Measurements from ENCODE around the gene CDK14. TPM values are rescaled to one million over a fixed set of nuclear protein-coding genes. Genes with fewer than 3 reads are reported as not detected.

The CDK14 gene
- total and polyA plus RNA-seq, 2 of the 8 experiments (the other 6 are each of a cell fraction or from before 2014, with no cell fraction given), result 5.5 to 47.3 TPM

DNA sequence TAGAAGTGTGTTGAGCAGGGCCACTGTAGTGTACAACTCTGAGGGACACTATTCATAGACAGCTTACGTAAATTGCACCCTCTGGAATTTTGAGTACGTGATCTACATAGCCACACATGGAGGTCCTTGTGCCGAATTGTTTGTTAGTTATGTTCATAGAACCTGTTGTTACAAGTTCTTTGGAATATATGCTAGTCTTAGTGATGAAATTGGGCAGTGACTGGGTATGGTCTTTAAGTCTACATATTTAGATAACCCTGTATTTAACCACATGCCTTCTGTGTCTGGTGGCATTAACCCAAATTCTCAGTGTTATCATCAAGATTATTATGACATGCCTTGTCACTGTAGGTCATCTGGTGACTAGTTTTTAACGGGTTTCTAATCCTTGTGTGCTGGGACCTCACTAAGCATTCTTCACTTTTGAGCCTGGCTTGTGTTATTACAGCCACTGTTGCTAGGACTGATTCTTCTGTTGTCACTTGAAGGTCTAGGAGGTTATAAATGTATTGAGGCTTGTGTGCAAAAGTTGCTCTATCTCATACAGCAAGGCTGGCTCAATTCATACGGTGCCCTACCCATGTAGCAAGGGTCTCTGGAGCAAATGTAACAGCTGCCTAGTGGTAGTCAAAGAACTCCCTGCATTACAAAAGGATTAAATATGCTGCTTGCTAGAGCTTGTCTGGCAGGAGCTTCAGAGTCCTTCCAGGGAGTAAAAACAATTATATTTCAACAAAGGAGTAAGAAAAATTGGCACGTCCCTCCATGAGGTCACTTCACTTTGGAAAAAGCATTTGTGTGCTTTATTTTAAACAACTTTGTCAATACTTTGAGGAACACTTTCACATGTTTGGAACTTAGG lies 65.4 kb downstream of the CDK14 start:
- no peaks in the 10 kb centered on the region for H3K27me3 ChIP-seq (replicated peaks in 1 of 4; ENCODE audit: control insufficient read depth in 3 of 4, extremely low read depth in 1 of 4, insufficient read depth in 3 of 4, low read length in 3 of 4)
- no peak for DNase-seq (ENCODE audit: low read depth in 1 of 2, low spot score in 2 of 2)

More for the DNA sequence above, 65.4 kb downstream of the CDK14 start:
- no peaks in the 10 kb centered on the region; the same call in 1 of the 2 replicates for H3K23me2 ChIP-seq (ENCODE audit: low read depth, low read length)
- H3K4me3 ChIP-seq (ENCODE audit: extremely low read depth in 1 of 4, insufficient read depth in 2 of 4, low read depth in 3 of 4, low read length in 4 of 4), result 0 out of 8 replicates have a peak overlapping the region, but pooled peaks of 1 of the 4 experiments have one; percentile 2
- no peaks in the 10 kb centered on the region for H3K9me3 ChIP-seq (ENCODE audit: insufficient read depth in 2 of 2, low read depth in 1 of 2, low read length in 1 of 2)
- peaks cover 8 to 18% (median 13%) of the 10 kb centered on the region in 4 experiments; a peak in 6 of 7 replicates for H3K4me1 ChIP-seq (replicated peaks in 1 of 4; ENCODE audit: control insufficient read depth in 3 of 4, insufficient read depth in 4 of 4, low read length in 3 of 4)
- H3K4me2 ChIP-seq (ENCODE audit: insufficient read depth in 1 of 2, low read depth in 2 of 2, low read length in 2 of 2), result peak overlapping the region; percentile 19 to 39; a peak in 2 of 4 replicates
- no peak overlapping the region for H2BK120ac ChIP-seq (replicated peaks; ENCODE audit: low read depth, low read length)
- no peak overlapping the region for H2BK5ac ChIP-seq (ENCODE audit: low read depth, low read length)
- no peak overlapping the region for H3K4ac ChIP-seq (replicated peaks; ENCODE audit: insufficient read length, low read depth, low read length)
- peaks cover 0 to 1% of the 10 kb centered on the region in 2 experiments for H4K20me1 ChIP-seq (replicated peaks in 1 of 2; ENCODE audit: control insufficient read depth in 1 of 2, insufficient read depth in 2 of 2, low read length in 2 of 2)
- H3K27ac ChIP-seq (ENCODE audit: low read depth, low read length), result no peak overlapping the region
- H3K36me3 ChIP-seq (ENCODE audit: control insufficient read depth in 2 of 4, insufficient read depth in 4 of 4, low read length in 3 of 4), result no peaks in the 10 kb centered on the region
- H2AK5ac ChIP-seq (ENCODE audit: low read depth, low read length), result no peak overlapping the region
- H3K18ac ChIP-seq (ENCODE audit: extremely low read depth, low read length), result no peak overlapping the region
- H3K14ac ChIP-seq (ENCODE audit: insufficient read length), result no peak overlapping the region
- H2AFZ ChIP-seq (ENCODE audit: low read length), result no peak overlapping the region
- CTCF ChIA-PET (ENCODE audit: partially characterized antibody), result interaction anchor here (1.1 to 2.5 kb wide), 3 partner anchors 9 to 373 kb away, joined by 3 to 8 read pairs (median 4); no protein-coding TSS in a partner anchor
- H2BK15ac ChIP-seq (ENCODE audit: low read length), result no peak overlapping the region
- H3K9ac ChIP-seq (replicated peaks in 1 of 4; ENCODE audit: extremely low read depth in 1 of 4, low read depth in 3 of 4, low read length in 3 of 4), result no peak overlapping the region
- FAIRE-seq, result peak; percentile 24
- POLR2A ChIA-PET (ENCODE audit: partially characterized antibody), result no interaction called here
- H3K79me1 ChIP-seq (ENCODE audit: low read depth, low read length), result peaks cover 2% of the 10 kb centered on the region
- WGBS, 2 experiments (ENCODE audit: extremely low coverage in 1 of 2, insufficient coverage in 1 of 2, insufficient read length in 1 of 2, insufficient replicate concordance in 2 of 2, low coverage in 1 of 2, low lambda C conversion rate in 2 of 2, missing lambda C conversion rate in 1 of 2), result 84% methylated on average over 6 of the region's 6 CpGs; no CpG with 5 or more reads in 1 of the 2 experiments
- H3K79me2 ChIP-seq (ENCODE audit: control insufficient read depth in 1 of 2, insufficient read depth in 2 of 2, low read length in 2 of 2), result peaks cover 0 to 35% of the 10 kb centered on the region in 2 experiments; a peak in 2 of 4 replicates
- H2BK20ac ChIP-seq (ENCODE audit: low read length), result no peak overlapping the region
- TF ChIP-seq POU5F1 (IDR thresholded peaks at IDR 0.05; ENCODE audit: low read depth, low read length) (0 out of 2 replicates have a peak, but pooled peaks have one; percentile 36), TAF7 (optimal IDR thresholded peaks at IDR 0.05; ENCODE audit: borderline replicate concordance, low read depth, low read length) (no peak)
- H3K56ac ChIP-seq (replicated peaks; ENCODE audit: insufficient read length, low read depth, low read length), result no peak overlapping the region
- no peak overlapping the region for H4K5ac ChIP-seq (ENCODE audit: insufficient read length, low read depth, low read length)
- no peak overlapping the region for H4K8ac ChIP-seq (ENCODE audit: extremely low read depth, insufficient read depth, low read length)
- H4K91ac ChIP-seq (replicated peaks; ENCODE audit: insufficient read length, low read length), result no peak overlapping the region
- H3K23ac ChIP-seq (ENCODE audit: insufficient read length), result no peak overlapping the region
- no peak overlapping the region for H2BK12ac ChIP-seq (ENCODE audit: low read depth, low read length)
